Suprapubic skin (tissue), 3 donors: ENCODE results near the gene PAX9.

Experiments used
- EP300 ChIP-seq: sonication (generic); formaldehyde crosslinking; IDR thresholded peaks from one replicate; pipeline ENCODE4 v1.6.1; 2017; ENCODE audit warnings: antibody characterized with exemption
- POLR2A ChIP-seq, 2 donors: fragments of 450-650 bp; IDR thresholded peaks; one replicate each; pipeline ENCODE4 v1.6.1; 2017; ENCODE audit warnings: antibody characterized with exemption in 2 of 2, mild to moderate bottlenecking in 2 of 2, moderate library complexity in 2 of 2
- TF ChIP-seq, protein P1 (sequence below), 2 donors: fragments of 200-600 bp in 1 of 2; fragments of 450-650 bp in 1 of 2; sonication (generic) in 1 of 2; IDR thresholded peaks; one replicate each; pipeline ENCODE4 v1.5.1; 2016 to 2019; ENCODE audit warnings: antibody characterized with exemption in 2 of 2, mild to moderate bottlenecking in 1 of 2, moderate library complexity in 1 of 2

DNA sequence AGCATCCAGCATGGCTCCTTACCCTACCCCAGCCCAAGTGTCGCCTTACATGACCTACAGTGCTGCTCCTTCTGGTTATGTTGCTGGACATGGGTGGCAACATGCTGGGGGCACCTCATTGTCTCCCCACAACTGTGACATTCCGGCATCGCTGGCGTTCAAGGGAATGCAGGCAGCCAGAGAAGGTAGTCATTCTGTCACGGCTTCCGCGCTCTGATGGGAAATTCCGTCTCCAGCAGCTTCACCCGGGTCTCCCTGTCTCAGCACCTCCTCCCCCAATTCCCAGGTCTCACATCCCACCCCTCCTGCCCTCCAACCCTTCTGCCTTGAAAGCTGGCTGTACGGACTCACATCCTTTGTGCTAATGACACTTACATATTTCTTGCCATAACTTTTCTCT is 14.6 kb downstream of the PAX9 start:
- TF ChIP-seq POLR2A (IDR thresholded peaks at IDR 0.05) (no peak), EP300 (no peak)
- TF ChIP-seq, protein P1, sequence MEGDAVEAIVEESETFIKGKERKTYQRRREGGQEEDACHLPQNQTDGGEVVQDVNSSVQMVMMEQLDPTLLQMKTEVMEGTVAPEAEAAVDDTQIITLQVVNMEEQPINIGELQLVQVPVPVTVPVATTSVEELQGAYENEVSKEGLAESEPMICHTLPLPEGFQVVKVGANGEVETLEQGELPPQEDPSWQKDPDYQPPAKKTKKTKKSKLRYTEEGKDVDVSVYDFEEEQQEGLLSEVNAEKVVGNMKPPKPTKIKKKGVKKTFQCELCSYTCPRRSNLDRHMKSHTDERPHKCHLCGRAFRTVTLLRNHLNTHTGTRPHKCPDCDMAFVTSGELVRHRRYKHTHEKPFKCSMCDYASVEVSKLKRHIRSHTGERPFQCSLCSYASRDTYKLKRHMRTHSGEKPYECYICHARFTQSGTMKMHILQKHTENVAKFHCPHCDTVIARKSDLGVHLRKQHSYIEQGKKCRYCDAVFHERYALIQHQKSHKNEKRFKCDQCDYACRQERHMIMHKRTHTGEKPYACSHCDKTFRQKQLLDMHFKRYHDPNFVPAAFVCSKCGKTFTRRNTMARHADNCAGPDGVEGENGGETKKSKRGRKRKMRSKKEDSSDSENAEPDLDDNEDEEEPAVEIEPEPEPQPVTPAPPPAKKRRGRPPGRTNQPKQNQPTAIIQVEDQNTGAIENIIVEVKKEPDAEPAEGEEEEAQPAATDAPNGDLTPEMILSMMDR (IDR thresholded peaks at IDR 0.05): no peak
